ENCODE results near the gene IL12B.

The IL12B gene

DNA sequence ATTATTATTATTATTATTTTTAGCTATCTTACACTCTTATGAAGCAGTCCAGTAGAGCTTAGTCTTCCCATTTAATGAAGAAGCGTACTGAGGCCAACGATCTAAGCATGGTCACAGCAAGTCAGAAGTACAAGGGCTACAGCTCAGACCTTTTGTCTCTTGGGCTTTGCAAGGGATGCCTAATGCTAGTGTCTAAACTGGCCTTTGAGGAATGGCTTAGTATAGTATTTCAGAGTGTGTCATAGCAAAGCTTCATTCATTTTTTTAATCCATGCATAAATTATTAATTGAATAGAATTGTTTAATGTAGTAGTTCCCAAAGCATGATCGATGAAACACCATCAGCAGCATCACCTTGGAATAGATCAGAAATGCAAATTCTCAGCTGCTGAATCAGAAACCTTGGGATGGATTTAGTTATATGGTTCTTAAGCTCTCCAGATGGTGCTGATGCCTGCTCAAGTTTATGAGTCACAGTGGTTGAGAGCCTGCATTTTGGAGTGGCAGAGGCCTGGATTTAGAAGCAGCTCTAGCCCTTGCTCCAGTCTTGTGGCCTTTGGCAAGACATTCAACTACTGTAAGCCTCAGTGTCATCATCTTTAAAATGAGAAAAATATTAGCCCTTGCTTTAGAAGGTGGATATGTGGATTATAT lies 6.1 kb downstream of the IL12B start:
- DNase-seq: no peak

DNA sequence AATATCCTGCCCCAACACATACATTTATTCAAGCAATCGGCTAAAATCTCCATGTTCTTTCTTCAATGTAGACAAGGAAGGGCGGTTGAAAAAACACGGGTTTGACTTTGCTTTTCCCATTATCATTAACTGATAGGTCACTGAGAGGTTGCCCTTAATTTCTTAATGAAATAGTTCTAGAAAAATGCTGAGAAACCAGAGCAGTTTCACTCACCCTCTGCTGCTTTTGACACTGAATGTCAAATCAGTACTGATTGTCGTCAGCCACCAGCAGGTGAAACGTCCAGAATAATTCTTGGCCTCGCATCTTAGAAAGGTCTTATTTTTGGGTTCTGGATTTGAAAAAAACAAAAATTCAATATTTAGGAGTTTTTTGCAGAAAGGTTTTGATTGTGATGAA lies 8.1 kb downstream of the IL12B start:
- no peaks in the 10 kb centered on the region for H3K9me3 Mint-ChIP-seq
- no peaks in the 10 kb centered on the region for H3K36me3 Mint-ChIP-seq (ENCODE audit: low read depth)

More for the DNA sequence above, 6.1 kb downstream of the IL12B start:
- no peaks in the 10 kb centered on the region for H3K9me3 Mint-ChIP-seq
- TF ChIP-seq, protein P1, sequence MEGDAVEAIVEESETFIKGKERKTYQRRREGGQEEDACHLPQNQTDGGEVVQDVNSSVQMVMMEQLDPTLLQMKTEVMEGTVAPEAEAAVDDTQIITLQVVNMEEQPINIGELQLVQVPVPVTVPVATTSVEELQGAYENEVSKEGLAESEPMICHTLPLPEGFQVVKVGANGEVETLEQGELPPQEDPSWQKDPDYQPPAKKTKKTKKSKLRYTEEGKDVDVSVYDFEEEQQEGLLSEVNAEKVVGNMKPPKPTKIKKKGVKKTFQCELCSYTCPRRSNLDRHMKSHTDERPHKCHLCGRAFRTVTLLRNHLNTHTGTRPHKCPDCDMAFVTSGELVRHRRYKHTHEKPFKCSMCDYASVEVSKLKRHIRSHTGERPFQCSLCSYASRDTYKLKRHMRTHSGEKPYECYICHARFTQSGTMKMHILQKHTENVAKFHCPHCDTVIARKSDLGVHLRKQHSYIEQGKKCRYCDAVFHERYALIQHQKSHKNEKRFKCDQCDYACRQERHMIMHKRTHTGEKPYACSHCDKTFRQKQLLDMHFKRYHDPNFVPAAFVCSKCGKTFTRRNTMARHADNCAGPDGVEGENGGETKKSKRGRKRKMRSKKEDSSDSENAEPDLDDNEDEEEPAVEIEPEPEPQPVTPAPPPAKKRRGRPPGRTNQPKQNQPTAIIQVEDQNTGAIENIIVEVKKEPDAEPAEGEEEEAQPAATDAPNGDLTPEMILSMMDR (IDR thresholded peaks at IDR 0.05): no peak
- no peaks in the 10 kb centered on the region for H3K4me1 Mint-ChIP-seq
- H3K36me3 Mint-ChIP-seq (ENCODE audit: low read depth): no peaks in the 10 kb centered on the region
- H3K4me3 Mint-ChIP-seq: no peak overlapping the region
- H3K27me3 Mint-ChIP-seq (ENCODE audit: low read depth, poor library complexity): peaks cover 31% of the 10 kb centered on the region
- no peak overlapping the region for H3K27ac Mint-ChIP-seq

DNA sequence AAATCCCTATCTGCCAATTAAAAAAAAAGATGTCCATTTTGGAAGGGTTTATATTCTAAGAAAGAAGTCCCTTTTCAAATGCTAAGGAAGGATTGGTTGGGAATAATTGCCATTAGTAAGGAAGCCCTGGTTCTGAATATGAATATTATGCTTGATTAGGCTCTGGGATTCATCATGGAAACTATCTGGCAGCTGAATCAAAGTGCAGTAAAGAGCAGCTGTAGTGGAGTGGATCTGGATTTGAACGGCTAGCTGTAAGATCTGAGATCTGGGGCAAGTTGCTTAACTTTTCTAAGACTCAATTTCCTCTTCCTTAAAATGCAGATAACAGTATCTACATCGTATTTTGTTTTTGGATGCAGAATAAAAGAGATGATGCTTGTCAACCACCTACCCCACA lies 10.5 kb downstream of the IL12B start:
- TF ChIP-seq, protein P1 (IDR thresholded peaks at IDR 0.05): no peak
- no peak overlapping the region for H3K27ac Mint-ChIP-seq
- peaks cover 16% of the 10 kb centered on the region for H3K27me3 Mint-ChIP-seq (ENCODE audit: low read depth, poor library complexity)
- no peaks in the 10 kb centered on the region for H3K9me3 Mint-ChIP-seq
- no peak overlapping the region for H3K4me3 Mint-ChIP-seq
- no peak for DNase-seq
- H3K4me1 Mint-ChIP-seq: no peaks in the 10 kb centered on the region
- H3K36me3 Mint-ChIP-seq (ENCODE audit: low read depth): no peaks in the 10 kb centered on the region

More for the DNA sequence above, 8.1 kb downstream of the IL12B start:
- H3K27me3 Mint-ChIP-seq (ENCODE audit: low read depth, poor library complexity): peaks cover 21% of the 10 kb centered on the region
- H3K27ac Mint-ChIP-seq: no peak overlapping the region
- no peaks in the 10 kb centered on the region for H3K4me1 Mint-ChIP-seq
- TF ChIP-seq, protein P1 (IDR thresholded peaks at IDR 0.05): no peak
- H3K4me3 Mint-ChIP-seq: no peak overlapping the region
- no peak for DNase-seq

DNA sequence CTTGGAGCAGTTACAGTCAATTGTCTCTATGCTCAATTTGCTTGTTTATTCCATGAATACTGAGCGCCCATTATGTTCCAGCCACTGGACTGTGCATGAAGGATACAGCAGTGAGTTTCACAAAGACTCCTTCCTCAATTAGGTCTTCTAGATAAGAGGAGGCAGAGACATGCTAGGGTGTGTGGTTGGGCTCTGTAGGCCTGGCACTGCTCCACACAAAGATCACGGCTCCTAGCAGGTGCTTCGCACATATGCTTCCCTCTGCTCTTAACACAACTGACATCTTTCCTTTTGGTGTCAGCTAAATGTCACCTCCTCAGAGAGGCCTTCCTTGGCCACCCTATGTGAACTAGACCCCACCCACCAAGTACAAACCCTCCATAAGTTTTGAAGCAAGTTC lies 10.9 kb downstream of the IL12B start:
- Mint-ChIP-seq H3K4me3 (no peak overlapping the region), H3K36me3 (ENCODE audit: low read depth) (no peaks in the 10 kb centered on the region), H3K27me3 (ENCODE audit: low read depth, poor library complexity) (peaks cover 17% of the 10 kb centered on the region), H3K9me3 (no peaks in the 10 kb centered on the region), H3K27ac (no peak overlapping the region), H3K4me1 (no peaks in the 10 kb centered on the region)
- no peak for DNase-seq
- TF ChIP-seq, protein P1 (IDR thresholded peaks at IDR 0.05): no peak

DNA sequence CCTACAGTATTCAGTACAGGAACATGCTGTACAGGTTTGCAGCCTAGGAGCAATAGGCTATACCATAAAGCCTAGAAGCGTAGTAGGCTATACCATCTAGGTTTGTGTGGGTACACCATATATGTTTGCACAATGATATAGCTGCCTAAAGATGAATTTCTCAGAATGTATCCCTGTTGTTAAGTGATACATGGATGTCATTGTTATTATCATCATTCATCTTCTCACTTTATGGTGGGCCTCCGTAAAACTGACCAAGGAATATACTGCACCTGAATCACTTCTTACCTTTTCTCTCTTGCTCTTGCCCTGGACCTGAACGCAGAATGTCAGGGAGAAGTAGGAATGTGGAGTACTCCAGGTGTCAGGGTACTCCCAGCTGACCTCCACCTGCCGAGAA lies 11.8 kb downstream of the IL12B start:
- no peaks in the 10 kb centered on the region for H3K4me1 Mint-ChIP-seq
- DNase-seq: no peak
- H3K9me3 Mint-ChIP-seq: no peaks in the 10 kb centered on the region
- TF ChIP-seq, protein P1 (IDR thresholded peaks at IDR 0.05): no peak
- no peak overlapping the region for H3K4me3 Mint-ChIP-seq
- peaks cover 16% of the 10 kb centered on the region for H3K27me3 Mint-ChIP-seq (ENCODE audit: low read depth, poor library complexity)
- H3K27ac Mint-ChIP-seq: no peak overlapping the region
- H3K36me3 Mint-ChIP-seq (ENCODE audit: low read depth): no peaks in the 10 kb centered on the region

DNA sequence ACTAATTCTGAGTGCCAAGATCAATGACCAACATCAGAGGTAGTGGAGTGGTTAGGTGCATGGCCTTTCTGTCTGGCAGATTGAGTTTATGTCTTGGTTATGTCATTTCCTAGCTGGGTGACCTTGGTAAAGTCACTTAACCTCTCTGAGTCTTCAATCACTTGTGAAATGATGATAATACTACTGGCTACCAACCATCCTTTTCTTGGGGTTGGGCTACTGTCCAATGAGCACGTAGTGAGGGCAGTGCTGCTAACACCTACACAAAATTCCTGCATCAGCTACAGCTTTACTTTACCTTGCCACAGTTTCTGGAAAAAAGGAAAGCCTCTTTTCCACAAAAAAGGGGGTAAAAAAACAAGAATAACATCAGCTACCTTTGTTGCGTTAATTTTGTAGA lies 12.4 kb downstream of the IL12B start:
- peaks cover 10% of the 10 kb centered on the region for H3K27me3 Mint-ChIP-seq (ENCODE audit: low read depth, poor library complexity)
- no peaks in the 10 kb centered on the region for H3K36me3 Mint-ChIP-seq (ENCODE audit: low read depth)
- H3K27ac Mint-ChIP-seq: no peak overlapping the region
- H3K4me3 Mint-ChIP-seq: no peak overlapping the region
- TF ChIP-seq, protein P1 (IDR thresholded peaks at IDR 0.05): no peak
- H3K9me3 Mint-ChIP-seq: no peaks in the 10 kb centered on the region
- no peaks in the 10 kb centered on the region for H3K4me1 Mint-ChIP-seq
- no peak for DNase-seq

Measured in nephron progenitor cell (in vitro differentiated cells).